Activated T-cell treated with anti-CD3 and anti-CD28 coated beads, Interleukin-2, amount 50 U/mL, for 4 hours (primary cell): ENCODE results near the gene RNASE1. TPM values are rescaled to one million over a fixed set of nuclear protein-coding genes. Genes with fewer than 3 reads are reported as not detected.
"Not testable (repeated sequence)": the region's sequence is repeated elsewhere in the genome, so short reads cannot be mapped to it uniquely, and the experiment has no call there.

ENCODE experiments used
- ATAC-seq, 2 donors: fragments of 200-7000 bp; cut with Tn5 transposase; one replicate each; pipeline ENCODE4 v1.10.0; 2021
- DNase-seq: peaks from one replicate; pipeline ENCODE4 v3.0.0-alpha.2; 2020
- H3K27me3 Mint-ChIP-seq: one replicate; pipeline ENCODE4 v1.8.0; 2021; ENCODE audit warnings: low read depth, mixed read lengths
- H3K36me3 Mint-ChIP-seq: one replicate; pipeline ENCODE4 v1.8.0; 2022; ENCODE audit warnings: mixed read lengths; ENCODE audit not compliant: insufficient read depth
- H3K4me1 Mint-ChIP-seq: one replicate; pipeline ENCODE4 v1.8.0; 2021; ENCODE audit warnings: low read depth, mixed read lengths
- H3K4me3 Mint-ChIP-seq: one replicate; pipeline ENCODE4 v1.8.0; 2021; ENCODE audit warnings: mild to moderate bottlenecking, moderate library complexity, mixed read lengths
- H3K9me3 Mint-ChIP-seq: one replicate; pipeline ENCODE4 v1.8.0; 2021; ENCODE audit warnings: mixed read lengths
- total RNA-seq, 3 donors: library from RNA; stranded (reverse); gene quantifications; one replicate each; pipeline ENCODE4 v1.2.1, GENCODE V29; 2021

The RNASE1 gene
- total RNA-seq, 3 donors from 2014 or later: 0.40 to 0.78 (median 0.63) TPM

- H3K27me3 Mint-ChIP-seq: peaks cover 5% of the 10 kb centered on the region
- H3K4me3 Mint-ChIP-seq: no peak overlapping the region
- H3K36me3 Mint-ChIP-seq: no peaks in the 10 kb centered on the region
- peaks cover 2% of the 10 kb centered on the region for H3K4me1 Mint-ChIP-seq
- ATAC-seq (no peak), DNase-seq (no peak)
- H3K9me3 Mint-ChIP-seq: no peaks in the 10 kb centered on the region
These were observed 17.6 kb upstream of the RNASE1 start for GRCh38 chr14:20820063-20820904.

- Mint-ChIP-seq H3K9me3 (no peaks in the 10 kb centered on the region), H3K4me3 (no peak overlapping the region), H3K27me3 (peaks cover 2% of the 10 kb centered on the region), H3K4me1 (peaks cover 2% of the 10 kb centered on the region), H3K36me3 (no peaks in the 10 kb centered on the region)
- ATAC-seq (no peak), DNase-seq (no peak)
These were observed 16.2 kb upstream of the RNASE1 start for GRCh38 chr14:20818861-20819260.

DNA sequence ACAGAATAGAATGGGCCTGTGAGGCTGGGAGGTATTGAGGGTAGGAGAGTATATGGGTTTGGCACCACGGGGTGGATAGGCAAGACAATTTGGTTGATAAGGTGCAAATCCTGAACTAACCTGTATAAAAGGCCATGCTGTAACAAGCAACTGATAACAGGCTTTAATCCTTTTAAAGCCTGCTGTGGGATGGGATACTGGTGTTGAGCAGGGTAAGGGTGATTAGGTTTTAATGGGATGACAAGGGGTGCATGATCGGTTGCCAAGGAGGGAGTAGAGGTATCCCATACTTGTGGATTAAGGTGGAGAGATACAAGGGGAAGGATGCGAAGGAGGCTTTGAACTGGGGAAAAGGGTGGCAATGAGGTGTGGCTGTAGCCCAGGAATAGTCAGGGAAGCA, 13.3 kb upstream of the RNASE1 start:
- ATAC-seq, H3K36me3 Mint-ChIP-seq, H3K4me3 Mint-ChIP-seq, DNase-seq, H3K27me3 Mint-ChIP-seq, H3K4me1 Mint-ChIP-seq, H3K9me3 Mint-ChIP-seq: not testable (repeated sequence)

DNA sequence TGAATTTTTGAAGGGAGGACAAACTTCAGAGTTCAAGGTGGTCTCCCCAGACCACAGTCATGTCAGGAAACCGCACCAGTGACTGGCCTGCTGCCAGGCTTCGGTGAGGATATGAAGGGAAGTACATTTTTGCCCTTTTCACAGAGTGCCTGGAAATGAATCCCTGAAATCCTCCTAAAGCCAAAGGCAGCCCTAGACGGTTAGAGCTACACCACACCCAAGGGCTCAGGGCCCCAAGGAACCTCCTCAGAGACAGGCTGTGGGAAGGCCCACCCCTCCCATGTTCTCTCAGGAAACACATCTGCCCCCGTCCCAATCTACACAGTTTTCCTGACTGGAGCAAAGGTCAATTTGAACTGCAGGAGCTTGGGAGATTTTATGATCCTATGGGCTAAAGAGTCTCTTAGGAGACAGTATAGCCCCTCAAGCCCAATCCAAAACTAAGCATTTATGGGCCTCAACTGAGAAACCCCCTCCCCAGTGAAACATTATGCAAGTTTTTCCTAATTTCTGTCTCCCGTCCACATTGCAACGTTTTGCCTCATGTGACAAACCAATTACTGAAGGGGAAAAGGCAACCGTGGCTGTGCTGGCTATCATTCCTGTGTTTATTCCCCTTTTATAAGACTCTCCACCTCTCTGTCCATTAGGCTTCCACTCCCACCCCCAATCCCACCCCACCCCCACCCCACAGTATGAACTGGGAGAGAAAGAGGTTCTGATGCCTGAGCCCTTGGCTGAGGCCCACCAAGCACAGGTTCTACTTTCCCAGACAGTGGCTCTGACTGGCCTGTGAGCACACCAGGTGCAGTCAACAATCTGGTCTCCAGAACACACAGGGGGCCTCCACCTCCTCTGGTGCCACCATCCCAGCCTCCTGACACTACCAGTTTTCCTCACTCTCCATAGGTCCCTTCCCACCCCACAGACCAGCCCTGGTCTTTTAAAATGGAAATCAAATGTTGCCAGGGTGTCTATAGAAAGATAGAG, 9.6 kb upstream of the RNASE1 start:
- ATAC-seq: no peak
- peaks cover 4% of the 10 kb centered on the region for H3K27me3 Mint-ChIP-seq
- H3K4me3 Mint-ChIP-seq: no peak overlapping the region
- H3K9me3 Mint-ChIP-seq: no peaks in the 10 kb centered on the region
- peaks cover 2% of the 10 kb centered on the region for H3K4me1 Mint-ChIP-seq
- no peaks in the 10 kb centered on the region for H3K36me3 Mint-ChIP-seq
- DNase-seq: no peak

DNA sequence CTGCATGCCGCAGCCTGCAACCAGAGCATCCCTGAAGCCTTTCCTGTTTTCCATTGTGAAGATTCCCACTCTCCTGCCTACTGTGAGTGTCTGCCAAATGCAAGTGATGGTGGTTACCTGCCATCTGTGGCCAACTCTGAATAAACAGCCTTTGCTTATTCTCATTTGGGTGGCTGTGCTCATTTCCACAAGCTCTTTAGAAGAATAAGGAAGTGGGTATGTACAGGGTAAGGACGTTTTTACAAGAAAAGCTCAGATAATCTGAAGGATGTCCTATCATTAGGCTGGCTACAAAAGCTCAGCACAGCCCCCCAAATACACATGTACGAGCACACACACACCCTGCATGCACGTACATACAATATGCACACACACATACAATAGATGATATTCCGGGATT, 7.3 kb upstream of the RNASE1 start:
- Mint-ChIP-seq H3K9me3 (no peaks in the 10 kb centered on the region), H3K36me3 (no peaks in the 10 kb centered on the region), H3K27me3 (peaks cover 6% of the 10 kb centered on the region), H3K4me1 (no peaks in the 10 kb centered on the region), H3K4me3 (no peak overlapping the region)
- ATAC-seq (no peak), DNase-seq (no peak)

- no peaks in the 10 kb centered on the region for H3K4me1 Mint-ChIP-seq
- H3K27me3 Mint-ChIP-seq: peaks cover 6% of the 10 kb centered on the region
- ATAC-seq (no peak), DNase-seq (no peak)
- H3K36me3 Mint-ChIP-seq: no peaks in the 10 kb centered on the region
- H3K9me3 Mint-ChIP-seq: no peaks in the 10 kb centered on the region
- no peak overlapping the region for H3K4me3 Mint-ChIP-seq
These were observed 5.5 kb upstream of the RNASE1 start for GRCh38 chr14:20808162-20808483.

DNA sequence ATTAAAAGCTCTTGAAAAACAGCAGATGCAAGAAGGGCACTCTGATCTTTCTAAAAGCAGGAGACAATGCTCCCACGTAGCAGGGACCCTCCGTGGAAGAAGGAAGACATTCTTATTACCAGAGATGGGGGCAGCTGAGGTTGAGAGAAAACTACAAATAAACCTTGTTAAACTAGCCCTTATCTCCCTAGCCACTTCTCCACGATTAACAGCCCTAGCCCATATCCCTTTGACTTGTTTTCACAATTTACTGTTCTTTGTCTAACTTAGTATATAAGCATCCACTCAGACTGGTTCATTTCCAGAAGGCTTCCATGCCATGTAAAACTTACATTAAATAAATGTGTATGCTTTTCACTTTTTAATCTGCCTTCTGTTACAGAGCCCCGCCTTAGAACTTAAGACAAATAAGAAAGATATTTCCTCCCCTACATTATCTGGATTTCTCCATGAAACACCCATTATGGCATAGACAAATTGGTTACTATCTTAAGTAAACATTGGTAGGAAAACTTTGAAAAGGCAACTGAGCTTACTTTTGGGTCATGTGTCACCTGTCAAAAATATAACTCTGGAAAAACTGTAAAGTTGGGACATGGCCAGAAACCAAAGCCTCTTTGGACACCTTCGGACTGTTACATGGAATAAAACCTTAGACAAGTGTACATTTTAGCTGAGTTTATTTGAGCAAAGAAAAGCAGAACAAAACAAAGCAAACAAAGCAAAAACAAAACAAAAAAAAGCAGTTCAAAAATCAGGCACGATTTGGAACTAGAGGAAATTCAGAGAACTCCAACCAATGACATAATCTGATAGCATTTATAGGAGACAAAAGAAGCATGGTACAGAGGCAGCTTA, 4.9 kb upstream of the RNASE1 start:
- no peak for DNase-seq
- Mint-ChIP-seq H3K4me3 (no peak overlapping the region), H3K36me3 (no peaks in the 10 kb centered on the region), H3K9me3 (no peaks in the 10 kb centered on the region), H3K4me1 (no peaks in the 10 kb centered on the region), H3K27me3 (peaks cover 6% of the 10 kb centered on the region)
- ATAC-seq: no peak

- H3K4me3 Mint-ChIP-seq: no peak overlapping the region
- DNase-seq (no peak), ATAC-seq (no peak)
- H3K27me3 Mint-ChIP-seq: peaks cover 11% of the 10 kb centered on the region
- peaks cover 2% of the 10 kb centered on the region for H3K4me1 Mint-ChIP-seq
- no peaks in the 10 kb centered on the region for H3K9me3 Mint-ChIP-seq
- H3K36me3 Mint-ChIP-seq: no peaks in the 10 kb centered on the region
These were observed 2.8 kb upstream of the RNASE1 start for GRCh38 chr14:20805485-20805884.

DNA sequence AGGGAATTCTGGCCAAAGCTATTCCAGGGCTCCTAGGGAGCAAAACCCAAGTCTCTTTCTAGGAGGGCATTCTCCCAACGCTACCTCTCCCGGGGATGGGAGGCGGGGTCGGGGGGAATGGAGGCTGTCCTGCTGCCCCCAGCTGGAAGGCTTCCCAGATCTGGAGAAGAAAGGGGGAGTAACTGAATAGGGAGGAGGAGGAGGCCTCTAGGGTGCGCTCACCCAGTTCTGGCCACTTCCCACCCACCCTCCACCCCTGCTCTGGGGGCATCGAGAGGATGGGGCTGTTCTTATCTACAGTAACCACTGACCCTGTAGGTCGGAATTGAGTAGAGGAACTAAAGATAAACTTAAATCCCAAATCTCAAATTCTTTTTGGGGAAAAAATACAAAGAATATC, 579 bp upstream of the RNASE1 start:
- Mint-ChIP-seq H3K9me3 (no peaks in the 10 kb centered on the region), H3K4me1 (peaks cover 8% of the 10 kb centered on the region), H3K27me3 (peaks cover 10% of the 10 kb centered on the region), H3K36me3 (no peaks in the 10 kb centered on the region), H3K4me3 (no peak overlapping the region)
- DNase-seq (no peak), ATAC-seq (no peak)

- ATAC-seq (no peak), DNase-seq (no peak)
- Mint-ChIP-seq H3K27me3 (peaks cover 10% of the 10 kb centered on the region), H3K9me3 (no peaks in the 10 kb centered on the region), H3K4me3 (no peak overlapping the region), H3K4me1 (peaks cover 8% of the 10 kb centered on the region), H3K36me3 (no peaks in the 10 kb centered on the region)
These were observed 918 bp downstream of the RNASE1 start for GRCh38 chr14:20801726-20802125.

DNA sequence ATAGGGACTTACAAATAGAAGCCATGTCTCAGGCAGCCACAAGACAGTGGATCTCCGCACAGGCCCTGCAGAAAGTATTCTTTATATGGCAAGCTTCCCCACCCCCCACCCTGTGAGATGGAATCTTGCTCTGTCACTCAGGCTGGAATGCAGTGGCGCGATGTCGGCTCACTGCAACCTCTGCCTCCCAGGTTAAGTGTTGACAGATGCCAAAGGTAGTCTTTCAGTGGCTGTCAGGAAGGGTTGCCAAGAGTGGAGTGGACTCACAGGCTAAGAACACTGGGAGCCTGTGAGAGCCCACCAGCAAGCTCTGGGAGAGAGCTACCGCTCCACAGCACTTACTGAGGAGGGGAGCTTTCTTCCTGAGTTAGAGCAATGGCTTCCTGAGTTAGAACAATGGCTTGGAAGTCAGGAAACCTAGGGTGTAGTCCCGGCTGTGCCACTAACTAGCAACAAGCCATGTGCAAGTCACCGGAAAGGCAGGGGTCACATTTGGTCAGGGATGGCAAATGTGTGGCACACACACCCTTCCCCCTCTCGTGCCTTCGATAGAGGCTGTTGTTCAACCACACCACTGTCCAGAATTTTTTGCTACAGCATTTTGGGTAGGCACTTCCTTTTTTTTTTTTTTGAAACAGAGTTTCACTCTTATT, 2.6 kb downstream of the RNASE1 start:
- no peaks in the 10 kb centered on the region for H3K9me3 Mint-ChIP-seq
- ATAC-seq (no peak), DNase-seq (no peak)
- H3K4me1 Mint-ChIP-seq: peaks cover 8% of the 10 kb centered on the region
- no peak overlapping the region for H3K4me3 Mint-ChIP-seq
- peaks cover 8% of the 10 kb centered on the region for H3K27me3 Mint-ChIP-seq
- H3K36me3 Mint-ChIP-seq: no peaks in the 10 kb centered on the region

DNA sequence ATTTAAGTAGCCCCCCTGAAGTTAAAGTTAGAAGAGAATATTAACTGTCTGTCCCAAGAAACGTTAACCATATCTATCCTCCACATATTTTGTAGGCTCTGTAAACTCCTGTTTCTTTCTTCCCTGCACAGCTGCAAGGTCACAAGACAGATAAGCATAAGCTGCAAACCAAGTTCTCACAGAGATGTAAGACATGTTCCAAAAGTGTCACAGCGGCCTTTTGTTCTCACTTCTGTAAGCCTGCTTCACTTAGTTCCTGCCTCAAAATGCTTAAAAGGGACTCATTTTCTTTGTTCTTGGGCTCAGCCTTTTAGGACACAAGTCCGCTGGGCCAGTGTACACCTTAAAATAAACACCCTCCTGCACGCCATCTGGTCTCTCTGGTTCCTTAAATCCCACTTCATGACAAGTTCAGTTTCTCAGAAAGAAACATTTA, 3.2 kb downstream of the RNASE1 start:
- peaks cover 8% of the 10 kb centered on the region for H3K27me3 Mint-ChIP-seq
- H3K4me3 Mint-ChIP-seq: no peak overlapping the region
- DNase-seq: no peak
- H3K36me3 Mint-ChIP-seq: no peaks in the 10 kb centered on the region
- no peaks in the 10 kb centered on the region for H3K9me3 Mint-ChIP-seq
- ATAC-seq: no peak
- H3K4me1 Mint-ChIP-seq: peaks cover 8% of the 10 kb centered on the region

DNA sequence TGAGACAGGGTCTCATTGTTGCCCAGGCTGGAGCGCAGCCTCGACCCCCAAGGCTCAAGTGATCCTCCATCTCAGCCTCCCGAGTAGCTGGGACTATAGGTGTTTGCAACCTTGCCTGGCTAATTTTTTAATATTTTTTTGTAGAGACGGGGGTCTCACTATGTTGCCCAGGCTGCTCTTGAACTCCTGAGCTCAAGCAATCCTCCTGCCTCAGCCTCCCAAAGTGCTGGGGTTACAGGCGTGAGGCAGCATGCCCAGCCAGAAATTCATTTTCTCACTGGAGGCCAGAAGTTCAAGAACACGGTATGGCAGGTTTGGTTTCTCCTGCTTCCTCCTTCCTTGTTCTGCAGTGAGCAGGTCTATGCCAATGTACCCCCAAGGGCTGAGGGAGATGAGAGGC, 3.7 kb downstream of the RNASE1 start:
- Mint-ChIP-seq H3K36me3 (no peaks in the 10 kb centered on the region), H3K27me3 (peaks cover 8% of the 10 kb centered on the region), H3K4me3 (no peak overlapping the region), H3K4me1 (peaks cover 8% of the 10 kb centered on the region), H3K9me3 (no peaks in the 10 kb centered on the region)
- ATAC-seq: no peak
- no peak for DNase-seq

- Mint-ChIP-seq H3K4me1 (peaks cover 8% of the 10 kb centered on the region), H3K9me3 (no peaks in the 10 kb centered on the region), H3K4me3 (no peak overlapping the region), H3K36me3 (no peaks in the 10 kb centered on the region), H3K27me3 (peaks cover 8% of the 10 kb centered on the region)
- ATAC-seq (no peak), DNase-seq (no peak)
These were observed 4.3 kb downstream of the RNASE1 start for GRCh38 chr14:20798318-20798717.
